Endodermal cell (in vitro differentiated cells): ENCODE data around the gene MIGA1. TPM values are rescaled to one million over a fixed set of nuclear protein-coding genes. Genes with fewer than 3 reads are reported as not detected.

Source experiments
- DNase-seq: peaks from one replicate; pipeline ENCODE4 v3.0.0-alpha.2; 2017
- H3K27ac ChIP-seq: 2 replicates; pipeline ENCODE4 v1.5.1; 2013; ENCODE audit warnings: mild to moderate bottlenecking, low read depth, low read length, moderate library complexity
- H3K27me3 ChIP-seq: 2 replicates; pipeline ENCODE4 v1.6.1; 2013; ENCODE audit warnings: mild to moderate bottlenecking, low read length, moderate library complexity; ENCODE audit not compliant: insufficient read depth, control insufficient read depth, poor library complexity, severe bottlenecking
- H3K36me3 ChIP-seq: 2 replicates; pipeline ENCODE4 v1.7.0; 2013; ENCODE audit warnings: mild to moderate bottlenecking, low read length, moderate library complexity; ENCODE audit not compliant: control insufficient read depth, insufficient read depth
- H3K4me1 ChIP-seq: one replicate; pipeline ENCODE4 v1.7.0; 2013; ENCODE audit warnings: low read length; ENCODE audit not compliant: control insufficient read depth, insufficient read depth
- H3K4me3 ChIP-seq: 2 replicates; pipeline ENCODE4 v1.5.1; 2013; ENCODE audit warnings: mild to moderate bottlenecking, low read length, moderate library complexity
- H3K9ac ChIP-seq: 2 replicates; pipeline ENCODE4 v1.6.1; 2013; ENCODE audit warnings: mild to moderate bottlenecking, low read length, moderate library complexity; ENCODE audit not compliant: poor library complexity, severe bottlenecking; ENCODE audit errors: extremely low read depth
- H3K9me3 ChIP-seq: 2 replicates; pipeline ENCODE4 v1.6.1; 2013; ENCODE audit warnings: mild to moderate bottlenecking, low read length, moderate library complexity; ENCODE audit not compliant: control insufficient read depth
- H3K27ac Mint-ChIP-seq: 2 replicates; pipeline ENCODE4 v1.8.0; 2020; ENCODE audit warnings: mixed read lengths
- H3K27me3 Mint-ChIP-seq: 2 replicates; pipeline ENCODE4 v1.8.0; 2021; ENCODE audit warnings: mild to moderate bottlenecking, mixed read lengths; ENCODE audit not compliant: insufficient read depth
- H3K36me3 Mint-ChIP-seq: 2 replicates; pipeline ENCODE4 v1.8.0; 2020; ENCODE audit warnings: low read depth, mixed read lengths
- H3K4me1 Mint-ChIP-seq: 2 replicates; pipeline ENCODE4 v1.8.0; 2020; ENCODE audit warnings: mixed read lengths
- H3K4me3 Mint-ChIP-seq: 2 replicates; pipeline ENCODE4 v1.8.0; 2020; ENCODE audit warnings: mild to moderate bottlenecking, moderate library complexity, mixed read lengths
- H3K9me3 Mint-ChIP-seq: 2 replicates; pipeline ENCODE4 v1.8.0; 2020; ENCODE audit warnings: mild to moderate bottlenecking, mixed read lengths
- WGBS, 2 experiments: methylation state at CpG; one replicate each; pipeline versions ENCODE4 v1.1.5 to v1.1.7; 2013; ENCODE audit warnings: missing lambda C conversion rate in 2 of 2, mixed read lengths in 1 of 2; ENCODE audit not compliant: insufficient coverage in 1 of 2, insufficient read length in 1 of 2; 5-methylcytosine and 5-hydroxymethylcytosine counted together
- total RNA-seq, 2 donors: library from RNA; stranded (reverse); fragmentation: NEBNext Ultra II Directional in 1 of 2; extraction: Animal tissue kit (Norgen Biotek cat#: 25700) in 1 of 2; gene quantifications; 2 replicates in 1 of 2; 3 replicates in 1 of 2; pipeline ENCODE4 v1.2.1, GENCODE V29; 2021
- TF ChIP-seq, protein P1 (sequence below): fragments of 200-600 bp; sonication (generic); conservative IDR thresholded peaks from 2 replicates; pipeline ENCODE4 v1.5.0; 2021; ENCODE audit warnings: antibody characterized with exemption, mild to moderate bottlenecking

MIGA1 gene
- total RNA-seq, 2 donors from 2014 or later = 7.3 to 9.5 TPM

DNA sequence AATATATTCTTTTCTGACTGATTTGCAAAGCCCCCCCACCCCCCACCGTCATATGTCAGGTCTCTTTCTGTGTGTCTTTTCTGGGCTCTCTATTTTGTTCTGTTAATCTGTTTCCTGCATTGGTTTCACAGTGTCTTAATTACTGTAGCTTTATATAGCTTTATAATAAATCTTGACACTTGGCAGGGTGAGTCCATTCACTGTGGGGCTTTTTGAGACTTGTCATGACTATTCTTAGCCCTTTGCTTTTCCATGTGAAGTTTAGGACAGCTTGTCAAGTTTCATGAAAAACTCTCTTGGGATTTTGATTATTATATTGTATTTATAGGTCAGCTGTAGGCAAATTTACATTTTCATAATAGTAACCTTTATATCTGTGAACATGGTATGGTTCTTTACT lies 50.4 kb downstream of the MIGA1 start:
- H3K4me3 ChIP-seq = no peak overlapping the region
- peaks cover 8% of the 10 kb centered on the region for H3K4me1 ChIP-seq
- peaks cover 1% of the 10 kb centered on the region for H3K9me3 Mint-ChIP-seq
- no peaks in the 10 kb centered on the region for H3K27me3 Mint-ChIP-seq
- WGBS, 2 experiments = no CpG with 5 or more reads among the region's 1 CpG
- H3K27me3 ChIP-seq = no peaks in the 10 kb centered on the region
- peaks cover 12% of the 10 kb centered on the region for H3K36me3 Mint-ChIP-seq
- H3K27ac ChIP-seq = no peak overlapping the region
- no peak for DNase-seq
- no peak overlapping the region for H3K9ac ChIP-seq
- TF ChIP-seq, protein P1, sequence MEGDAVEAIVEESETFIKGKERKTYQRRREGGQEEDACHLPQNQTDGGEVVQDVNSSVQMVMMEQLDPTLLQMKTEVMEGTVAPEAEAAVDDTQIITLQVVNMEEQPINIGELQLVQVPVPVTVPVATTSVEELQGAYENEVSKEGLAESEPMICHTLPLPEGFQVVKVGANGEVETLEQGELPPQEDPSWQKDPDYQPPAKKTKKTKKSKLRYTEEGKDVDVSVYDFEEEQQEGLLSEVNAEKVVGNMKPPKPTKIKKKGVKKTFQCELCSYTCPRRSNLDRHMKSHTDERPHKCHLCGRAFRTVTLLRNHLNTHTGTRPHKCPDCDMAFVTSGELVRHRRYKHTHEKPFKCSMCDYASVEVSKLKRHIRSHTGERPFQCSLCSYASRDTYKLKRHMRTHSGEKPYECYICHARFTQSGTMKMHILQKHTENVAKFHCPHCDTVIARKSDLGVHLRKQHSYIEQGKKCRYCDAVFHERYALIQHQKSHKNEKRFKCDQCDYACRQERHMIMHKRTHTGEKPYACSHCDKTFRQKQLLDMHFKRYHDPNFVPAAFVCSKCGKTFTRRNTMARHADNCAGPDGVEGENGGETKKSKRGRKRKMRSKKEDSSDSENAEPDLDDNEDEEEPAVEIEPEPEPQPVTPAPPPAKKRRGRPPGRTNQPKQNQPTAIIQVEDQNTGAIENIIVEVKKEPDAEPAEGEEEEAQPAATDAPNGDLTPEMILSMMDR = no peak
- H3K36me3 ChIP-seq = peaks cover 4% of the 10 kb centered on the region
- H3K9me3 ChIP-seq = peaks cover 8% of the 10 kb centered on the region
- H3K27ac Mint-ChIP-seq = no peak overlapping the region
- H3K4me1 Mint-ChIP-seq = peaks cover 31% of the 10 kb centered on the region
- H3K4me3 Mint-ChIP-seq = no peak overlapping the region

GRCh38 chr1:77830946-77831345 lies 51.5 kb downstream of the MIGA1 start:
- WGBS, 2 experiments = 89 to 91% methylated on average over 1 to 3 of the region's 3 CpGs
- H3K27me3 ChIP-seq = no peaks in the 10 kb centered on the region
- no peak overlapping the region for H3K9ac ChIP-seq
- peaks cover 4% of the 10 kb centered on the region for H3K36me3 ChIP-seq
- no peak overlapping the region for H3K27ac Mint-ChIP-seq
- H3K27me3 Mint-ChIP-seq = no peaks in the 10 kb centered on the region
- TF ChIP-seq, protein P1 = no peak
- H3K4me3 ChIP-seq = peak overlapping the region; percentile 23
- DNase-seq = no peak
- no peak overlapping the region for H3K27ac ChIP-seq
- H3K4me1 Mint-ChIP-seq = peaks cover 30% of the 10 kb centered on the region
- H3K4me3 Mint-ChIP-seq = no peak overlapping the region
- H3K9me3 ChIP-seq = peaks cover 8% of the 10 kb centered on the region
- peaks cover 1% of the 10 kb centered on the region for H3K9me3 Mint-ChIP-seq
- H3K36me3 Mint-ChIP-seq = peaks cover 12% of the 10 kb centered on the region
- H3K4me1 ChIP-seq = peaks cover 8% of the 10 kb centered on the region

- Histone ChIP-seq H3K4me1 (peaks cover 8% of the 10 kb centered on the region), H3K27me3 (no peaks in the 10 kb centered on the region), H3K36me3 (peaks cover 4% of the 10 kb centered on the region), H3K4me3 (no peak overlapping the region), H3K9ac (no peak overlapping the region), H3K27ac (no peak overlapping the region), H3K9me3 (peaks cover 8% of the 10 kb centered on the region)
- Mint-ChIP-seq H3K27me3 (no peaks in the 10 kb centered on the region), H3K4me1 (peaks cover 30% of the 10 kb centered on the region), H3K4me3 (no peak overlapping the region), H3K9me3 (peaks cover 1% of the 10 kb centered on the region), H3K27ac (no peak overlapping the region), H3K36me3 (peaks cover 12% of the 10 kb centered on the region)
- DNase-seq = no peak
- TF ChIP-seq, protein P1 = no peak
- 94% methylated on average over 3 of the region's 4 CpGs; no CpG with 5 or more reads in 1 of the 2 experiments for WGBS, 2 experiments
Observed at GRCh38 chr1:77831566-77831965, 52.1 kb downstream of the MIGA1 start.
